UCSD-AML1 (cell line): ENCODE data around the gene OR51I2.

ENCODE experiments used
- DNase-seq: peaks from one replicate; lab custom pipeline; 2025; ENCODE audit not compliant: unreplicated experiment; lab: John Stamatoyannopoulos, UW

OR51I2 gene

GRCh38 chr11:5505363-5506048, 56.4 kb downstream of the OR51I2 start:
- no peak for DNase-seq
